NCI-H82 (cell line): ENCODE results near the gene LRRC75A.

Experiments
- DNase-seq: peaks from one replicate; lab custom pipeline; 2025; lab: John Stamatoyannopoulos, UW

The LRRC75A gene, protein sequence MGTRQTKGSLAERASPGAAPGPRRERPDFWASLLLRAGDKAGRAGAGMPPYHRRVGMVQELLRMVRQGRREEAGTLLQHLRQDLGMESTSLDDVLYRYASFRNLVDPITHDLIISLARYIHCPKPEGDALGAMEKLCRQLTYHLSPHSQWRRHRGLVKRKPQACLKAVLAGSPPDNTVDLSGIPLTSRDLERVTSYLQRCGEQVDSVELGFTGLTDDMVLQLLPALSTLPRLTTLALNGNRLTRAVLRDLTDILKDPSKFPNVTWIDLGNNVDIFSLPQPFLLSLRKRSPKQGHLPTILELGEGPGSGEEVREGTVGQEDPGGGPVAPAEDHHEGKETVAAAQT

DNA sequence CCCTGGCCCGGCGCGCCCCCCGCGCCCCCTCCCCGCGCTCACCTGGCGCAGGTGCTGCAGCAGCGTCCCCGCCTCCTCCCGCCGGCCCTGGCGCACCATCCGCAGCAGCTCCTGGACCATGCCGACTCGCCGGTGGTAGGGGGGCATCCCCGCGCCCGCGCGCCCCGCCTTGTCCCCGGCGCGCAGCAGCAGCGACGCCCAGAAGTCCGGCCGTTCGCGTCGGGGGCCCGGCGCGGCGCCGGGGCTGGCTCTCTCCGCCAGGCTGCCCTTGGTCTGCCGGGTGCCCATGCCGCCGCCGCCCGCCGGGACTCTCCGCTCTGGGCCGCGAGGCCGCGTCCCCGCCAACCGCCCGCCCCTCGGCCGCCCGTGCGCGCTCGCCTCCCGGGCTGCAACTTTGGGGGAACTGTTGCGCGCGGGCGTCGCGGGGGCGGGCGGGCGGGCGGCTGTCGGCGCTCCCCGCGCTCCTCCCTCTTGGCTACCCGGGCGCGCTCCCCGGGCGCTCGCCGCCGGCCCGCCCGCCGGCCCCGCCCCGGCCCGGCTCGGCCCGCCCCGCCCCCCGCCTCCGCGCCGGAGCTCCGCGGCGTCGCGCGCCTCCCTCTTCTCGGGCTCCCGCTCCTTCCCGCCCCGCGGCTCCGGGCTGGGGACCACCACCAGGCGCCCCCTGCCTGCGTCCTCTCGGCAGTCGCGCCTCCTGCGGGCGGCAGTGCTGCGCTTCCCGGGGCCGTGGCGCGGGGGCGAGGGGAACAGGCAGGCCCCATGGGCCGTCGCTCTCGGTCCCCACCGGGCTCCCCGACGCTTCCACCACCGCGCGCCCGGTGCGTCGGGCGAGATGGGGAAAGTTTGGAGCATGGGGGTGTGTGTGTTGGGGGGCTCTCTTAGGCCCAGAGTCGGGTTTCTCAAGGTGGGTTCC is at the start of gene LRRC75A:
Gene LRRC75A, minus strand, starts transcription at position 491 of the 910 bp plus-strand sequence. Its CDS starts 203 bp downstream, at position 288.
- DNase-seq = peak; percentile 65

GRCh38 chr17:16537130-16537458 is 45.1 kb upstream of the LRRC75A start:
- DNase-seq = no peak

DNA sequence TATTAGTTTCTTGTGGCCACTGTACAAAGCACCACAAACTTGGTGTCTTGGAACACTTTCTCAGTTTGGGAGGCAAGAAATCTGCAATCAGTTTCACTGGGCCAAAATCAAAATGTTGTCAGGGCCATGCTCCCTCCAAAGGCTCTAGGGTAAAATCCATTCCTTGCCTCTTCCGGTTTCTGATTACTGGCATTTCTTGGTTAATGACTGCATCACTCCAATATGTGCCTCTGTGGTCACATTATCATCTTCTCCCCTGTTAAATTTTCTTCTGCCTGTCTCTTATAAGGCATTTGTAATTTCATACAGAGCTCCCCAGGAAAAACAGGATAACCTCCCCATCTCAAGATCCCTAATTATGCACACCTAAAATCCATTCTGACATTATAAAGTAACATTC is 42.2 kb upstream of the LRRC75A start:
- no peak for DNase-seq

- no peak for DNase-seq
These were observed 37.9 kb upstream of the LRRC75A start for GRCh38 chr17:16529906-16530305.

- DNase-seq = no peak
These were observed 35.3 kb upstream of the LRRC75A start for GRCh38 chr17:16527298-16527697.

DNA sequence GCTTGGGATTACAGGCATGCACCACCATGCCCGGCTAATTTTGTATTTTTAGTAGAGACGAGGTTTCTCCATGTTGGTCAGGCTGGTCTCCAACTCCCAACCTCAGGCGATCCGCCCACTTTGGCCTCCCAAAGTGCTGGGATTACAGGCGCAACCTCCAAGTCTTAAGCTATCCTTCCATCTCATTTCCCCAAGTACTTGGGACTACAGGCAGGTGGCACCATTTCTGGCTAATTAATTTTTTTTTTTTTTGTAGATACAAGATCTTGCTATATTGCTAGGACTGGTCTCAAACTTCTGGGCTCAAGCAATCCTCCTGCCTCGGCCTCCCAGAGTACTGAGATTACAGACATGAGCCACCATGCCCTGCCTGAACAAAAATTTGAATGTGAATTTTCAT is 33.6 kb upstream of the LRRC75A start:
- peak; percentile 26 for DNase-seq

GRCh38 chr17:16521070-16521727 is 29.2 kb upstream of the LRRC75A start:
- peak; percentile 87 for DNase-seq

GRCh38 chr17:16519021-16519420 is 27.0 kb upstream of the LRRC75A start:
- no peak for DNase-seq

GRCh38 chr17:16517477-16517876 is 25.5 kb upstream of the LRRC75A start:
- no peak for DNase-seq

DNA sequence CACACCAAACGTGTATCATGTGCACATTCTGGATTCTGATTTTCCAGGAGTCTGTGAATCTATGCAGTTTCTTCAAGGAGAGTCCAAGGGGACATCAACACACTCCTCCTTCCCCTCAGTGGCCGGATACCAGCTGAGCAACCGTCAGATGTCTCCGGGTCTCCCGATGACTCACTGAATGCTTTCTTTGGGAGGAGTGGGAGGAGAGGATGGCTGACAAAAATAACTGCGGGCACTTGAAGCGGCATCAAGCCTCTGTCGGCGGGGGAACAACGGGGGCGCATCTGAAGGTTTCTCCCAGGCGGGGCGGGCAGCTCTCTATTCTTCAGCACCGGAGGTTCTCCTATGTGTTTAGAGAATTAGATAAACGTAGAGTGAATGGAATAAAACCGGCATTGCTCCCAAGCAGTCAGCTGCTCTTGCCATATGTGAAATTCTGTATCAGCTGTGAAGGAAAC is 24.6 kb upstream of the LRRC75A start:
- DNase-seq = no peak

- no peak for DNase-seq
These were observed 23.9 kb upstream of the LRRC75A start for GRCh38 chr17:16515933-16516332.

DNA sequence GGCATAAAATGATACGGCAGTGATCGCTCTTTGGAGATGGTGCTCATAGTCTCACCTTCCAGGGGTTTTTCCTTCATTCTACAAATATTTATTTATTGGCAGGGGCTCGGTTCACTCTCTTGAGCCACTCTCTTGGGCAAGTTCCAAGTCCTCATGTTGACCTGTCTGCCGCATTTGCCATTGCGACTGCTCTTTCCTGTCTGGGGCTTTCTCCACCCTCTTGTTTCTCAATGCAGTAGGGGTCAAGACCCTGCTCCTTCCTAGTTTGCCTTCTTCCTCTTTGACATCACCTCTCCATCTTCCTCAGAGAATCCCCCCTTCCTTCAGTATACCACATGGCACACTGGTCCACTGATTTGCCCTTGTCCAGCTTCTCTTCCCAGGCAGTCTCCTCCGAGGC is 21.9 kb upstream of the LRRC75A start:
- DNase-seq = no peak

- peak; percentile 51 for DNase-seq
These were observed 20.0 kb upstream of the LRRC75A start for GRCh38 chr17:16512011-16512410.

DNA sequence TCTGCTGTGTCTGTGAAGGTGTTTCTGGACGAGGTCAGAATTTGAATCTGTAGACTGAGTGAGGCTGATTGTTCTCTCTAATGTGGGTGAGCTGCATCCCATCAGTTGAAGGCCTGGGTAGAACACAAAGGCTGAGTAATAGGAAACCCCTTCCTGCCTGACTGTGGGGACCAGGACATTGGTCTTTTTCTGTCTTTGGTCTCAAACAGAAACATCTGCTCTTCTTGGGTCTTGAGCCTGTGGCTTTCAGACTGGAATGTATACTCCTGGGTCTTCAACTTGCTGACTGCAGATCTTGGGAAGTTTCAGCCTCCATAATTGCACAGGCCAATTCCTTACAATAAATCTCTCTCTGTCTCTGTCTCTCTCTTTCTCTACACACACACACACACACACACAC is 19.6 kb upstream of the LRRC75A start:
- DNase-seq = no peak

- DNase-seq = no peak
These were observed 16.0 kb upstream of the LRRC75A start for GRCh38 chr17:16507918-16508533.

DNA sequence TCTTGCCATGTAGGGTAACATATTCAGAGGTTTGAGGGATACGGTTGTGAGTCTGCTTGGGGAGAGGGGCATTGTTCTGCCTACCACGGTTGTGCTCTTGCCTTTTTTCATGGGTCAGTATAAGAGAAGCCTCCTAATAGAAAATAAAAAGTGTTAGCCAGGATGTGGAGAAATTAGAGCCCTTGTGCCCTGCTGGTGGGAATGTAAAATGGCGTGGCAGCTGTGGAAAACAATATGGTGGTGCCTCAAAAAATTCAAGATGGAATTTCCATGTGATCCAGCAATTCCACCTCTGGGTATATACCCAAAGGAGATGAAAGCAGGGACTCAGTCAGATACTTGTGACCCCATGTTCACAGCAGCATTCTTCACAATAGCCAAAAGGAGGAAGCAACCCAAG is 14.2 kb upstream of the LRRC75A start:
- DNase-seq = no peak

GRCh38 chr17:16504984-16505383 is 13.0 kb upstream of the LRRC75A start:
- DNase-seq = no peak

DNA sequence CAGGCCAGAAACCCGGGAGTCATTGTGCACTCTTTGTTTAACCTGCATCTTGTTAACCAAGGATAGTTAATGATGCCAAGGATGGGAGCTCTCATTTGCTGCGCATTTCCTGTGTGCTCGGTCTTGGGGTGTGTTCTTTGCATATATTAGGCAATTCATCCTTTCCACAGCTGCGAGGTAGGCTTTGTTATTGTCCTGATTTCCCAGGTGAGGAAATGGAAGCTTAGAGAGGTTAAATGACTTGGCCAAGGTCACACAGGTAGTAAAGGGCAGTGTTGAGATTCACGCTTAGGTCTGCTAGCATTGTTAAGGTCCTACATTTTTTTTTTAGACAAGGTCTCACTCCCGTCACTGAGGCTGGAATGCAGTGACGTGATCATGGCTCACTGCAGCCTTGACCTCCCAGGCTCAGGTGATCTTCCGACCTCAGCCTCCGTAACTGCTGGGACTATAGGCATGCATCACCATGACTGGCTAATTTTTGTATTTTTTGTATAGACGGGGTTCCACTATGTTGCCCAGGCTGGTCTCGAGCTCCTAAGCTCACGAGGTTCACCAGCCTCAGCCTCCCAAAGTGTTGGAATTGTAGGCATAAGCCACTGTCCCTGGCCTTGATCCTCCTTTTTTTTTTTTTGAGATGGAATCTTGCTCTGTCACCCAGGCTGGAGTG is 5.0 kb upstream of the LRRC75A start:
- no peak for DNase-seq

GRCh38 chr17:16495980-16496819 is 4.2 kb upstream of the LRRC75A start:
- no peak for DNase-seq

DNA sequence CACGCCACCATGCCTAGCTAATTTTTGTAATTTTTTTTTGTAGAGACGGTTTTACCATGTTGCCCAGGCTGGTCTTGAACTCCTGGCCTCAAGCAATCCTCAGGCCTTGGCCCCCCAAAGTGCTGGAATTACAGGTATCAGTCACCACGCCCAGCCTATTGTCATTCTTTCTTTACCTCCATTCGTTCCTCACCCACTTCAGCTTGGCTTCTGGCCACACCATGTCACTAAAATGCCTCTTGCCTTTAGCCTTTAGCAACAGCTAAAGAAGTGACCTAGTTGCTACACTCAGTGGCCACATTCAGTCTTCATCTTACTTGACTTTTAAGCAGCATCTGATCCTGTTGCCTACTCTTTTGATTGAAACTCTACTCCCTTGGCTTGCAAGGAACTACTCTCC is 3.6 kb upstream of the LRRC75A start:
- no peak for DNase-seq

DNA sequence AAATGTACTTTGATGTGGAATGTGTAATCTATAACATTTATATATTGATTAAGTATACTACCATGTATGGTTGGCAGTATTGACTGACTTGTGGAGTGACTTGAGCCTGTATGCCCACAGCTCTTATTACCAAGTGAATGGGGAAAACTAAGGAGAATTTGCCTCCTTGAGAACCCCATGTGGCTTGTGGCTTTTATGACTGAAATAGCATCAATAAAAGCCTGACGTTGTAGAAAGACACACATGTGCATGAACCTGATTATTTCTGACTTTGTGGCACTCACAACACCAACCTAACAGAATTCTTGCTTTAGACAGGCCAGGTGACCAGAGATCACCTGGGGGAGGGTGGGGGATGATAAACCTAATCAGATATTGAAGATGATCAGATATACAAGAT is 2.1 kb upstream of the LRRC75A start:
- DNase-seq = no peak
